Heart left ventricle (tissue), 13 donors: ENCODE results near the gene MCM7.

Experiments used
- POLR2A ChIP-seq, 2 donors: fragments of 450-650 bp; IDR thresholded peaks; one replicate each; pipeline ENCODE4 v1.6.1; 2017; ENCODE audit warnings: antibody characterized with exemption in 2 of 2, mild to moderate bottlenecking in 2 of 2, moderate library complexity in 2 of 2
- TF ChIP-seq, protein P1 (sequence below), 12 donors: fragments of 200-600 bp; sonication (generic) in 4 of 12; IDR thresholded peaks; one replicate each; pipeline versions ENCODE4 v1.5.0 to v1.8.0; 2018 to 2022; ENCODE audit warnings: antibody characterized with exemption in 12 of 12, mild to moderate bottlenecking in 5 of 12
- donor health status: ischemic (EF 13 %, LVEDD 7.1; RV severe dilation, severe dysfunction).
- donor health status: DM: no; HTN: yes; CAD: no.
- donor health status: DM: no; HTN: no; CAD: no.
- donor health status: ischemic (EF 25% LVEDD 6.9; RV normal size, moderate dysfunction).
- donor health status: ischemic (EF 25% LVEDD 5.7; RV mildly dilated, moderate dysfunction).
- donor health status: ischemic (EF 35%, LVEDD 5.7; RV mildly dilated, moderate dysfunction).
- donor health status: nonischemic (EF 11% LVEDD 7.7; RV severe dilation, severe dysfunction).
- donor health status: DM: yes; HTN: yes; CAD: no.
- donor health status: PGD.
- donor health status: ischemic (EF 29% LVEDD 5.4; RV normal size, mild dysfunction).
- donor health status: nonischemic (EF 23%, LVEDD 6.1; RV moderate dilation, normal function).

DNA sequence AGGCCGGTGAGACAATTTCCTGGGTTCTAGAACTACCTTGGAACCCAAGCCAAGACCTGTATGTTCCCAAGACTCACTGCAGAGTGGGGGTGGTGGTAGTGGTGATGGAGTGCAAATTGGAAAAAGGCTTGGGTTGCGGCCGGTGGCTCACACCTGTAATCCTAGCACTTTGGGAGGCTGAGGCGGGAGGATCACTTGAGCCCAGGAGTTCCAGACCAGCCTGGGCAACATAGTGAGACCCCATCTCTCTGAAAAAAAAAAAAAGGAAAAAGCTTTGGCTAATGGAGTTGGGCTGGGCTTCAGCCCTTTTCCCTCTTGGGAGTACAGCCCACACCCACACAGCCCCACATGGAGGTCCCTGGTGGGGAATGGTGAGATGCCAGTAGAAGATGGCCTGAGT lies 4.3 kb upstream of the MCM7 start:
- TF ChIP-seq, protein P1, sequence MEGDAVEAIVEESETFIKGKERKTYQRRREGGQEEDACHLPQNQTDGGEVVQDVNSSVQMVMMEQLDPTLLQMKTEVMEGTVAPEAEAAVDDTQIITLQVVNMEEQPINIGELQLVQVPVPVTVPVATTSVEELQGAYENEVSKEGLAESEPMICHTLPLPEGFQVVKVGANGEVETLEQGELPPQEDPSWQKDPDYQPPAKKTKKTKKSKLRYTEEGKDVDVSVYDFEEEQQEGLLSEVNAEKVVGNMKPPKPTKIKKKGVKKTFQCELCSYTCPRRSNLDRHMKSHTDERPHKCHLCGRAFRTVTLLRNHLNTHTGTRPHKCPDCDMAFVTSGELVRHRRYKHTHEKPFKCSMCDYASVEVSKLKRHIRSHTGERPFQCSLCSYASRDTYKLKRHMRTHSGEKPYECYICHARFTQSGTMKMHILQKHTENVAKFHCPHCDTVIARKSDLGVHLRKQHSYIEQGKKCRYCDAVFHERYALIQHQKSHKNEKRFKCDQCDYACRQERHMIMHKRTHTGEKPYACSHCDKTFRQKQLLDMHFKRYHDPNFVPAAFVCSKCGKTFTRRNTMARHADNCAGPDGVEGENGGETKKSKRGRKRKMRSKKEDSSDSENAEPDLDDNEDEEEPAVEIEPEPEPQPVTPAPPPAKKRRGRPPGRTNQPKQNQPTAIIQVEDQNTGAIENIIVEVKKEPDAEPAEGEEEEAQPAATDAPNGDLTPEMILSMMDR (IDR thresholded peaks at IDR 0.05) = no peak
- TF ChIP-seq POLR2A (IDR thresholded peaks at IDR 0.05) = no peak
